Measurements from ENCODE around the gene ATG4C. TPM values are rescaled to one million over a fixed set of nuclear protein-coding genes. Genes with fewer than 3 reads are reported as not detected.
"Not testable (repeated sequence)": the region's sequence is repeated elsewhere in the genome, so short reads cannot be mapped to it uniquely, and the experiment has no call there.

Gene ATG4C
- total RNA-seq, 1 donor: 6.4 TPM

GRCh38 chr1:62762027-62762426 lies 21.9 kb upstream of the ATG4C start:
- not testable (repeated sequence) for H3K27me3 ChIP-seq (ENCODE audit: insufficient read depth, low read length); H3K4me1 ChIP-seq (ENCODE audit: insufficient read depth, low read length); H3K4me3 ChIP-seq (ENCODE audit: low read length); H3K9me3 ChIP-seq (ENCODE audit: low read depth, low read length)

GRCh38 chr1:62765981-62766380 lies 18.0 kb upstream of the ATG4C start:
- no peaks in the 10 kb centered on the region for H3K27me3 ChIP-seq (ENCODE audit: insufficient read depth, low read length)
- H3K9me3 ChIP-seq (ENCODE audit: low read depth, low read length): no peaks in the 10 kb centered on the region
- H3K4me1 ChIP-seq (ENCODE audit: insufficient read depth, low read length): no peaks in the 10 kb centered on the region
- H3K4me3 ChIP-seq (ENCODE audit: low read length): no peak overlapping the region

DNA sequence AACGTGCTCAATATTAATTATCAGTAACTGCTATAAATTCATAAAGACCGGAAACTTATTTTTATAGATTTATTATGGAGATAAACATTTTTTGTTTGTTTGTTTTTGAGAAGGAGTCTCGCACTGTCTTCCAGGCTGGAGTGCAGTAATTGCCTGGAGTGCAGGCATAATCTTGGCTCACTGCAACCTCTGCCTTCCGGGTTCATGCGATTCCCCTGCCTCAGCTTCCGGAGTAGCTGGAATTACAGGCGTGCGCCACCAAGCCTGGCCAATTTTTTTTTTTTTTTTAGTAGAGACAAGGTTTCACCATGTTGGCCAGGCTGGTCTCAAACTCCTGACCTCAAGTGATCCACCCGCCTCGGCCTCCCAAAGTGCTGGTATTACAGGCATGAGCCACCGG lies 15.4 kb upstream of the ATG4C start:
- not testable (repeated sequence) for H3K4me3 ChIP-seq (ENCODE audit: low read length); H3K27me3 ChIP-seq (ENCODE audit: insufficient read depth, low read length); H3K9me3 ChIP-seq (ENCODE audit: low read depth, low read length); H3K4me1 ChIP-seq (ENCODE audit: insufficient read depth, low read length)

DNA sequence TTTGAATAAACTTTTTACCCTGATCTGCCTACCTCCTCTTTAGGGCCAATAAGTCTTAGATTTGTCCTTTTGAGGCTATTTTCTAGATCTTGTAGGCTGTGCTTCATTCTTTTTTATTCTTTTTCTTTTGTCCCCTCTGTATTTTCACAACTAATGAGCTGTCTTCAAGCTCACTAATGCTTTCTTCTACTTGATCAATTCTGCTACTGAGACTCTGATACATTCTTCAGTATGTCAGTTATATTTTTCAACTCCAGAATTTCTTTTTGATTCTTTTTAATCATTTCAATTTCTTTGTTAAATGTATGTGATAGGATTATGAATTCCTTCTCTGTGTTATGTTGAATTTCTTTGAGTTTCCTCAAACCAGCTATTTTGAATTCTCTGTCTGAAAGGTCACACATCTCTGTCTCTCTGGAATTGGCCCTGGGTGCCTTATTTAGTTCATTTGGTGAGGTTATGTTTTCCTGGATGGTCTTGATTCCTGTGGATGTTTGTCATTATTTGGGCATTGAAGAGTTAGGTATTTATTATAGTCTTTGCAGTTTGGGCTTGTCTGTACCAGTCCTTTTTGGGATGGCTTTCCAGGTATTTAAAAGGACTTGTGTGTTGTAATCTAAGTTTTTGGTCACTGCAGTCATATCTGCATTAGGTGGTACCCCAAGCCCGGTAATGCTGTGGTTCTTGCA lies 11.2 kb upstream of the ATG4C start:
- H3K9me3 ChIP-seq (ENCODE audit: low read depth, low read length): peaks cover 8% of the 10 kb centered on the region
- no peak overlapping the region for H3K4me3 ChIP-seq (ENCODE audit: low read length)
- no peaks in the 10 kb centered on the region for H3K27me3 ChIP-seq (ENCODE audit: insufficient read depth, low read length)
- no peaks in the 10 kb centered on the region for H3K4me1 ChIP-seq (ENCODE audit: insufficient read depth, low read length)

- Histone ChIP-seq H3K9me3 (ENCODE audit: low read depth, low read length) (peaks cover 8% of the 10 kb centered on the region), H3K4me3 (ENCODE audit: low read length) (no peak overlapping the region), H3K4me1 (ENCODE audit: insufficient read depth, low read length) (no peaks in the 10 kb centered on the region), H3K27me3 (ENCODE audit: insufficient read depth, low read length) (no peaks in the 10 kb centered on the region)
These were observed 9.9 kb upstream of the ATG4C start for GRCh38 chr1:62774006-62774405.

- peaks cover 8% of the 10 kb centered on the region for H3K9me3 ChIP-seq (ENCODE audit: low read depth, low read length)
- no peaks in the 10 kb centered on the region for H3K27me3 ChIP-seq (ENCODE audit: insufficient read depth, low read length)
- H3K4me3 ChIP-seq (ENCODE audit: low read length): no peak overlapping the region
- no peaks in the 10 kb centered on the region for H3K4me1 ChIP-seq (ENCODE audit: insufficient read depth, low read length)
These were observed 8.8 kb upstream of the ATG4C start for GRCh38 chr1:62774971-62775595.

GRCh38 chr1:62778208-62778607 lies 5.7 kb upstream of the ATG4C start:
- no peaks in the 10 kb centered on the region for H3K9me3 ChIP-seq (ENCODE audit: low read depth, low read length)
- H3K4me1 ChIP-seq (ENCODE audit: insufficient read depth, low read length): peaks cover 8% of the 10 kb centered on the region
- H3K4me3 ChIP-seq (ENCODE audit: low read length): no peak overlapping the region
- H3K27me3 ChIP-seq (ENCODE audit: insufficient read depth, low read length): no peaks in the 10 kb centered on the region

DNA sequence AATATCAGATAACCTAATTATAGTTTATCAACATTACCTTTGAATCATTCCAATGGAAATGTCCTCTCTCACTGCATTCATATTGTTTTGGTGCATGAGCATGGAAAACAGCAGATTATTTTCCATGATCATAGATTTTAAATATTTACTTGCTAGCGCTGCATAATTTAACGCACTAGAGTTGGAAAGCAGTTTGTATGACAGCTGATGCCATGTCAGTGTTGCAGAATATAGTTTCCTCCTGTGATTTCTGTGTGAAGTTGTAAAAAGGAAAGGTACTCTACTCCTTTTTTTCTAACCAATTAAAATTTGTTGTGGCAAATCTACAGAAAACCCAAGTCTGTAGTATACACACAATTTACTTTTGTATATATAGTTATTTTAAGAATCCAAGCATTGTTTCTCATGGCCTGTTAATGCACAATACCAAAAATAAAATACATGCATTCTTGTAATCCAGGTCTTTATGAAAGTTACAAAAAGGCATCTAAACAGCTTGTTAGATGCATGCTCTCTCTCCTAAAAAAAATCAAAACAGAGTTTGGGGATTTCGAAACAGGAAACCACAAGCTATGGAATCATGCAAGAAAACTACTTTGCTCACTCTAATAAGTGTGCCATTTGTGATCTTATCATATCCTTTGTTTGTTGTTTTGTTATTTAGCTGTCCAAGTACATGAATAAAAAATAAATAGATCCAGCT lies 1.9 kb upstream of the ATG4C start:
- peaks cover 22% of the 10 kb centered on the region for H3K4me1 ChIP-seq (ENCODE audit: insufficient read depth, low read length)
- no peaks in the 10 kb centered on the region for H3K9me3 ChIP-seq (ENCODE audit: low read depth, low read length)
- no peak overlapping the region for H3K4me3 ChIP-seq (ENCODE audit: low read length)
- H3K27me3 ChIP-seq (ENCODE audit: insufficient read depth, low read length): no peaks in the 10 kb centered on the region

DNA sequence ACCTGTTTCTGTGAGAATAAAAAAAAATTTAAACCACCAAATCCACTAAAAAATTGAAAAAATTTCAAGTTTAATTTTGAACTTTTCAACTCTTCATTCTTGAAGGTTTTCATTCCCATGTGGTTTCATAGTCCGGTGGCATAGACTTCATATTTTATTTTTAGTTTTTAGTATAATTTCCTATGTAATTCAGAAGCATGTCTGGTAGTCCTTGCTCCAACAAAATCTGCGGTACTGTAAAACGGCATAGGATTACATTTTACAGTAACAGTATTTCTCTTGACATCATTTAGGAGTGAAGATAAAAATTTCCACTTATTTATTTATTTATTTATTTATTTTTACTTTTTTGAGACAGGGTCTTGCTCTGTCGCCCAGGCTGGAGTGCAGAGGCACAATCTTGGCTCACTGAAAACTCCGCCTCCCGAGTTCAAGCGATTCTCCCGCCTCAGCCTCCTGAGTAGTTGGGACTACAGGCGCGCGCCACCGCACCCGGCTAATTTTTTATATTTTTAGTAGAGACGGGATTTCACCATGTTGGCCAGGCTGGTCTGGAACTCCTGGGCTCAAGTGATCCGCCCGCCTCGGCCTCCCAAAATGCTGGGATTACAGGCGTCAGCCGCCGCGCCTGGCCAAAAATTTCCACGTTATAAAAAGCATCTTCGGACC lies 1.3 kb upstream of the ATG4C start:
- H3K9me3 ChIP-seq (ENCODE audit: low read depth, low read length); H3K27me3 ChIP-seq (ENCODE audit: insufficient read depth, low read length); H3K4me3 ChIP-seq (ENCODE audit: low read length): not testable (repeated sequence)
- peaks cover 22% of the 10 kb centered on the region for H3K4me1 ChIP-seq (ENCODE audit: insufficient read depth, low read length)

GRCh38 chr1:62784509-62785365 lies 805 bp downstream of the ATG4C start:
- H3K4me1 ChIP-seq (ENCODE audit: insufficient read depth, low read length): peaks cover 22% of the 10 kb centered on the region

GRCh38 chr1:62790716-62791115 lies 6.8 kb downstream of the ATG4C start:
- no peaks in the 10 kb centered on the region for H3K9me3 ChIP-seq (ENCODE audit: low read depth, low read length)
- no peak overlapping the region for H3K4me3 ChIP-seq (ENCODE audit: low read length)
- no peaks in the 10 kb centered on the region for H3K27me3 ChIP-seq (ENCODE audit: insufficient read depth, low read length)
- peaks cover 7% of the 10 kb centered on the region for H3K4me1 ChIP-seq (ENCODE audit: insufficient read depth, low read length)

More at GRCh38 chr1:62784509-62785365, 805 bp downstream of the ATG4C start:
- H3K9me3 ChIP-seq (ENCODE audit: low read depth, low read length): no peaks in the 10 kb centered on the region
- no peaks in the 10 kb centered on the region for H3K27me3 ChIP-seq (ENCODE audit: insufficient read depth, low read length)
- H3K4me3 ChIP-seq (ENCODE audit: low read length): peak overlapping the region; percentile 94

- Histone ChIP-seq H3K27me3 (ENCODE audit: insufficient read depth, low read length) (no peaks in the 10 kb centered on the region), H3K9me3 (ENCODE audit: low read depth, low read length) (no peaks in the 10 kb centered on the region), H3K4me3 (ENCODE audit: low read length) (no peak overlapping the region), H3K4me1 (ENCODE audit: insufficient read depth, low read length) (peaks cover 9% of the 10 kb centered on the region)
These were observed 10.1 kb downstream of the ATG4C start for GRCh38 chr1:62794053-62794452.

DNA sequence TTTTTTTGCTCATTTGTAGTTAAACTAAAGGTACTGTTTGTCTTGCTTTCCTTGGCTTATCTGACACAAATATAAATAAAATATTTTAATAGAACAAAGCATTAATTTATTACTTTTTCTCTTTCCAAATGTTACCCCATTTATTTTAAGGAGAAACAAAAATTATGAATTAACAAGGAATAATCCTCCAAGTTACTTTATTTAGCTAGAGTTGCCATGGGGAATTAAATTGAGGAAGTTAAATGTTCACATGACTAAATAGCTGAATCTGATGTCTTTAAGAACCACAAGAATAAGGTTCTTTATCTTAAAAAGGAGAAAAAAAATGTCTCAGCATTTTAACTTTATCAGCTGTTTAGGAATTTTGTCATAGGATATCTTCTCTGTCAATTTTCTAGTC lies 12.3 kb downstream of the ATG4C start:
- Histone ChIP-seq H3K27me3 (ENCODE audit: insufficient read depth, low read length) (no peaks in the 10 kb centered on the region), H3K4me1 (ENCODE audit: insufficient read depth, low read length) (peaks cover 23% of the 10 kb centered on the region), H3K9me3 (ENCODE audit: low read depth, low read length) (no peaks in the 10 kb centered on the region), H3K4me3 (ENCODE audit: low read length) (no peak overlapping the region)

DNA sequence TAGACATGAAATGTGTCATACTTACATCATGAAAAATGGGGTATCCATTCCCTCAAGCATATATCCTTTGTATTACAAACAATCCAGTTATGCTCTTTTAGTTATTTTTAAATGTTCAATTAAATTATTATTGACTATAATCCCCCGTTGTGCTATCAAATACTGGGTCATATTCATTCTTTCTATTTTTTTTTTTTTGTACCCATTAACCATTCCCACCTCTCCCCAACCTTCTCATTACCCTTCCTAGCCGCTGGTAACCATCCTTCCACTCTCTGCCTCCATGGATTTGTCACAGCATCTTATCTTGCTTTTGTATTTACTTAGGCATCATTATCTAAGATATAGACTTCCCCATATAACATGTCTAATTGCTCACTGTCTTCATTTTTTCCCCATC lies 15.8 kb downstream of the ATG4C start:
- no peaks in the 10 kb centered on the region for H3K27me3 ChIP-seq (ENCODE audit: insufficient read depth, low read length)
- no peaks in the 10 kb centered on the region for H3K9me3 ChIP-seq (ENCODE audit: low read depth, low read length)
- peaks cover 32% of the 10 kb centered on the region for H3K4me1 ChIP-seq (ENCODE audit: insufficient read depth, low read length)
- H3K4me3 ChIP-seq (ENCODE audit: low read length): no peak overlapping the region

Data from mononuclear cell (primary cell).